GM19193 (cell line): ENCODE results near the gene DPH1.

Source experiments
- POLR2A ChIP-seq: IDR thresholded peaks from 4 replicates; pipeline ENCODE4 v1.6.1; 2011; ENCODE audit not compliant: insufficient read depth, insufficient read length; ENCODE audit errors: extremely low read depth

The DPH1 gene

DNA sequence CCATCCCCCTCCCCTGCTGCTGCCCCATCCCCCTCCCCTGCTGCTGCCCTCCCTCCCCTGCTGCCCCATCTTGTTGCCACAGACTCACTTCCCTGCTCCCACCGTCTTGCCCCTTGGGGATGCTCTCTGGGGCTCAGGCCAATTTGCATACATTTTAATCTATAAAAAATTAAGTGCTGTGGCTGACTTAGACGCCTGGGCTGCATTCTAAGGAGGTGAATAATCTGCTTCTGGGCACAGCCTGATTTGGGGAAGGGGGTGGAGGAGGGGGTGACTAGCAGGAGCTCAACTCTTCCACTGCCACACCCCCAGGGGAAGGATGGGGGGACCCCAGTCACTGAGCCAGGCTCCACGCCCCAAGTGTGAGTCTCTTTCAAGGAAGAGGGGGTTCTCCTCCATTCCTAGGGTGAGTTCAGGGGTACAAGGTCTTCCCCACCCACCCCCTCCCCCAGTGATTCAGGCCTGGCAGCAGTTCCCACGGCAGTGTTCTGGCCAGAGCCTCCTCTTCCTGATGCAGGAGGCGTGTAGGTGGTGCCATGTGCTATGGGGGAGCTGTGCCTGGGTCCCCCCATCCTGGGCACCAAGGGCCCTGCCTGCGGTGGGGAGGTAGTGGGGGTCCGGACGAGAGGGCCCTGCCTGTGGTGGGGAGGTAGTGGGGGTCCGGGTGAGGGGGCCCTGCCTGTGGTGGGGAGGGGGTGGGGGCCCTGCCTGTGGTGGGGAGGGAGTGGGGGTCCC is 5.0 kb downstream of the DPH1 start:
- no peak for TF ChIP-seq POLR2A

DNA sequence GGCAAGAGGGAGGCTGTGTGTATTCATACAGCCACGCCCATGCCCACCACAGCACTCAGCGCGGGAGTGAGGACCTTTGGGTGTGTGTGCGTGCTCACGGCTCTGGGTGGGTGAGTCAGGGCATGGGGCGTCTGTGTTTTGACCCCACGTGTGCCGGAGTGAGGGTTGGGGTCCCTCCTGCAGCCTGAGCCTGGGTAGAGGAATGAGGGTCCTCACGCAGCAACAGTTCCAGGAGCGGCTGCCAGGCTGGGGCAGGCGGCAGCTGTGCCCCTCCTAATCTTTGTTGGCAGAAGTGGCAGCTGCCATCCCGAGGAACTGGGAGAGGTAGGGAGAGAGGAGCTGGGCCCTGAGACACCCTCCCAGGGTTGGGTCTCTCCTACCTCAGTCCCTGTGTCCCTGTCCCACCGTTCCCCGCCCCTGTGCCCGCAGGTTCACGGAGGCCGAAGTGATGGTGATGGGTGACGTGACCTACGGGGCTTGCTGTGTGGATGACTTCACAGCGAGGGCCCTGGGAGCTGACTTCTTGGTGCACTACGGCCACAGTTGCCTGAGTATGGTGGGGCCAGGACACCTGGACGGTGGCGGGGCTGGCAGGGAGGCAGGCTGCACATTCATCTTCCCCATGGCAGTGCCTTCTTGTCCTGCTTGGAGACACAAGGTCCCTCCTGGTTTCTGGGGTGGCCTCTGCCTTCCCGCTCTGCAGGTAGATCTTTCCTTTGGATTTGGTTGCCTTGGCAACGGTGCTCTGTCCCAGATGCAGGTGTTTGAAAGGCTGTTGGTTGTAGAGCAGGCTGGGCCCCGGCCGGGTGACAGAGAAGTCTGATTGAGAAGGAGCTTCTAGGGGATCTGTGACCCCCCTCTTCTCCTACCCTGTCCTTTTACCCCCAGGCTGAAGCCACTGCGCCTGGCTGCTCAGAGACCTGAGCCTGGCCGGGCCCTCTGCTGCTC is 5.9 kb downstream of the DPH1 start:
- TF ChIP-seq POLR2A, result no peak

DNA sequence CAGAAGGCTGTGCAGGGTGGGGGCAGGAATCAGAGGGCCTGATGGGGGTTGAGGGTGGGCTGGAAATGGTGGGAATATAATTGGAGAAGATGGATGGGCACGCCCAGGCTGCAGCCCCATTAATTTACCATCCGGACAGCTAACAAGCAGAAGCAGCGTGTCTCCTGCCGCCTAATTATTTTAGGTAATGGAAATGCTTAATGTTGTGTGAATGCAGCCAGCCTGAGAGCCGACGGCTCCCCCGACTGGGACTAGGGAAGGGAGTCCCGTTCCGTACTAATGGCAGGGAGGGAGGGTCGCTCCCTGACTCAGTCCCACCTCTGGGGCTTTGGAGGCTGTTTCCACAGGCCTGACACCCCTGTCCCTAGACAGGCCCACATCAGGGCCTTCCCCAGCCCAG is 7.2 kb downstream of the DPH1 start:
- TF ChIP-seq POLR2A, result no peak

DNA sequence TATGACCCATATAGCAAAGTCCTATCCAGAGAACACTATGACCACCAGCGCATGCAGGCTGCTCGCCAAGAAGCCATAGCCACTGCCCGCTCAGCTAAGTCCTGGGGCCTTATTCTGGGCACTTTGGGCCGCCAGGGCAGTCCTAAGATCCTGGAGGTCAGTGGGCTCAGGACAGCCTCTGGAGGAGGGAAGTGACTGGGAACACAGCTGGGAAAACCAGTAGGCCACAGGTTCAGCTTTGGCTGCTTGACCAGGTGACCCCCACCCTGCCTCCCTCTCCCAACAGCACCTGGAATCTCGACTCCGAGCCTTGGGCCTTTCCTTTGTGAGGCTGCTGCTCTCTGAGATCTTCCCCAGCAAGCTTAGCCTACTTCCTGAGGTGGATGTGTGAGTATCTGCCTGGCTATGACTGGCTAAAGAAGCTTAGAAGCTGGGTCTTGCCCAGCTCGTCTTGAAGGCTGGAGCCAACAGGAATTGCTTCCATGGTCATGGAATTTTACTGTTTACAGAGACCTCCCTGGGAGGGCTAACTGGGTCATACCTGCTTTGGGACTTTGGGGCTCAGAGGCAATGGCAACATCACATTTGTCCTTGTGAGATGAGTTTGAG is 10.4 kb downstream of the DPH1 start:
- no peak for TF ChIP-seq POLR2A

DNA sequence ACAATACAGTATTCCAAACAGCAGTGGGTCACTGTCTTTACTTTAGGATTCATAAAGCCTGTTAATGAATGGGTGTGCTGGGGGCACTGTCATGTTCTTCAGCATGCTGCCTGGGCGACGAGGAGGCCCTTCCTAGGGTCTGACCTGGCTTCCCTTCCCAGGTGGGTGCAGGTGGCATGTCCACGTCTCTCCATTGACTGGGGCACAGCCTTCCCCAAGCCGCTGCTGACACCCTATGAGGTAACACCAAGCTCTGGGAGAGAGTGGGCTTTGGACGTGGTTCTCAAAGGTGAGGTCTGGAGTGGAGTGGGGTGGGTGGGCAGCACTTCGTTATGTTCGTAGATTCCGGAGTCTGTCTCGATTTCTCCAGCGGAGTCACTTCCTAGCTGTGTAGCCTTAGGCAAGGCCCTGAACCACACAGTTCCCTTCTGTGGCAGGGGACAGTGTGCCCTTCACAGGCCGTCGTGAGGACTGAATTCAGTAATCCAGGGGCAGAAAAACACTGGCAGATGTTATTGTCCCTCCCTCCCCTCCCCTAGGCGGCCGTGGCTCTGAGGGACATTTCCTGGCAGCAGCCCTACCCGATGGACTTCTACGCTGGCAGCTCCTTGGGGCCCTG is 11.1 kb downstream of the DPH1 start:
- TF ChIP-seq POLR2A, result no peak

DNA sequence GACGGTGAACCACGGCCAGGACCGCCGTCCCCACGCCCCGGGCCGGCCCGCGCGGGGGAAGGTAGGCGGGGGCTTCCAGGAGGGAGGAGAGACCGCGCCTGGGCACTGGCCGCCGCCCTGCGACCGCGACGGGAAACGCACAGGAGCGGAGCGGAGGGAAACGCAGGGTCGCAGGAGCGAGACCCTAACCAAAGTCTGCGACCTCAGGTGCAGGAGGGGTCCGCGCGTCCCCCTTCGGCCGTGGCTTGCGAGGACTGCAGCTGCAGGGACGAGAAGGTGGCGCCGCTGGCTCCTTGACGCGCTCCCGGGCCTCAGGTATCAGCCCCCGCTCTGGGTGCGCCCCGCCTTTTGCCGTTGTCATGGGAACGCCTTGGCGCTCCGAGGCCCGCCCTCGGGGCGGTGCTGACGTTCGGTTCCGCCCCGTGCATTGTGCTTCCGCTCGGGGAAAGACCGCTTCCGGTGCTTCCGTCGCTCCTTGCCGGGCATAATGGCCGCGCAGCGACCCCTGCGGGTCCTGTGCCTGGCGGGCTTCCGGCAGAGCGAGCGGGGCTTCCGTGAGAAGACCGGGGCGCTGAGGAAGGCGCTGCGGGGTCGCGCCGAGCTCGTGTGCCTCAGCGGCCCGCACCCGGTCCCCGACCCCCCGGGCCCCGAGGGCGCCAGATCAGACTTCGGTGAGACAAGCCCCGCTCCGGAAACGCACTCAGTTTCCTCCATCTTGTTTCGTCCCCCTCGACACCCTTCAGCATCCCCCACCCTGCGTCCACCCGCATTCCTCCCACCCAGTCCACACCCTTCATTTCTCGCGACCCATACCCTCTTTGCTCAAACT is 11.8 kb downstream of the DPH1 start, which contains the start of gene OVCA2:
OVCA2 (plus strand) TSS at position 462 of the 829 bp plus-strand sequence; CDS start at position 488, 26 bp downstream.
- TF ChIP-seq POLR2A, result peak; percentile 90

DNA sequence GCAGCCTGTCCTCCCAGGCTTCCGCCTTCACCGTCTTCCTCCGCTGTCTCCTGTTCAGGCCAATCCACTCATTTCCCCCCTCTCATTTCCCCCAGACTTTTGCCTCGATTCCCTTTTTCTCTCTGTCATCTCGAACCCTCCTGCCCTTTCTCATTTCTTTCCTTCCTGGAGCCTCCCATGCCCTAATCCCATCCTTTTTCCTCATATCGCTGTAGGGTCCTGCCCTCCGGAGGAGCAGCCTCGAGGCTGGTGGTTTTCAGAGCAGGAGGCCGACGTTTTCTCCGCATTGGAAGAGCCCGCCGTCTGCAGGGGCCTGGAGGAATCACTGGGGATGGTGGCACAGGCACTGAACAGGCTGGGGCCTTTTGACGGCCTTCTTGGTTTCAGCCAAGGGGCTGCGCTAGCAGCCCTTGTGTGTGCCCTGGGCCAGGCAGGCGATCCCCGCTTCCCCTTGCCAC is 12.5 kb downstream of the DPH1 start:
- no peak for TF ChIP-seq POLR2A

DNA sequence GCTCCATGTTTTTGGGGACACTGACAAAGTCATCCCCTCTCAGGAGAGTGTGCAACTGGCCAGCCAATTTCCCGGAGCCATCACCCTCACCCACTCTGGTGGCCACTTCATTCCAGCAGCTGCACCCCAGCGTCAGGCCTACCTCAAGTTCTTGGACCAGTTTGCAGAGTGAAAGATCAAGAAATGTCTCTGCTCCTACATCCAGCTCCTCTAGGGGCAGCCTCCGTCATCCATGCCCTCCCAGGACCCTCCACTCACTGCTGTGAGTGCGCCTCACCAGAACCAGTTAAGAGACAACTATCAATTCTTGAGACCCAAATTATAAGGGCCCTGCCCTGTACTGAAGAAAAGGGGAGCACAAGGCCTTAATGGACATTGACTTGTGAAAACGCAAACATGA is 13.0 kb downstream of the DPH1 start:
- no peak for TF ChIP-seq POLR2A

DNA sequence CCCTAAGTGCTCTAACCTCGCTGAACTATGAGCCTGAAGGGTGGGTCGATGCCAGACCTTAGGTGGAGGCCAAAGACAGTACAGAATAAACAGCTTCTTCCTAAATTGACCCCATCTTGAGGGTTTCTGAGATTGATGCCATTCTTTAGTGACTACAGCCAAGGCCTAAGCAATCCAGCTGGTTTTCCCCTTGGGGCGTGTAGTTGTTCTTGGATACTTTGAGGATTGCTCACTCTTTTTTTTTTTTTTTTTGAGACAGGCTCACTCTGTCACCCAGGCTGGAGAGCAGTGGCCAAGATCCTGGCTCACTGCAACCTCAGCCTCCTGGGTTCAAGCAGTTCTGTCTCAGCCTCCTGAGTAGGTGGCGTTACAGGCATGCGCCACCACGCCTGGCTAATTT is 13.8 kb downstream of the DPH1 start:
- TF ChIP-seq POLR2A, result peak; percentile 21

DNA sequence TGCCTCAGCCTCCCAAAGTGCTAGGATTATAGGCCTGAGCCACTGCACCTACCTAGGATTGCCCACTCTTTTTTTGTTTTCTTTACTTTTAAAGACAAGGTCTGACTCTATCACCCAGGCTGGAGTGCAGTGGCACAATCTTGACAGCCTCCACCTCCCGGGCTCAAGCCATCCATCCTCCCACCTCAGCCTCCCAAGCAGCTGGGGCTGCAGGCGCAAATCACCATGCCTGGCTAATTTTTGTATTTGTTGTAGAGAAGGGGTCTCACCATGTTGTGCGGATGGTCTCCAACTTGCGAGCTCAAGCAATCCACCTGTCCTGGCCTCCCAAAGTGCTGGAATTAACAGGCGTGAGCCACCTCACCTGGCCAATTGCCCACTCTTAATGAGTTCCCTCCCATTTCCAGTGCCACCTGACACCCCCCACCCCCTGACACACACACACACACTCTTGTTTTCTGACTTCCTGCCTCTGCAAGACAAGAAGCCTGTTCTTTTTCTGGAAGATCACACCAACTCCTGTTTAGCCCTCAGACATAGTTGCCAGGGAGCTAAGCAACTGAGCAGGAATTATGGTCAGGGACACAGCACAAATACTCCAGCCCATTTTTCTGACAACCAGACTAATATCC is 14.4 kb downstream of the DPH1 start:
- TF ChIP-seq POLR2A, result no peak

DNA sequence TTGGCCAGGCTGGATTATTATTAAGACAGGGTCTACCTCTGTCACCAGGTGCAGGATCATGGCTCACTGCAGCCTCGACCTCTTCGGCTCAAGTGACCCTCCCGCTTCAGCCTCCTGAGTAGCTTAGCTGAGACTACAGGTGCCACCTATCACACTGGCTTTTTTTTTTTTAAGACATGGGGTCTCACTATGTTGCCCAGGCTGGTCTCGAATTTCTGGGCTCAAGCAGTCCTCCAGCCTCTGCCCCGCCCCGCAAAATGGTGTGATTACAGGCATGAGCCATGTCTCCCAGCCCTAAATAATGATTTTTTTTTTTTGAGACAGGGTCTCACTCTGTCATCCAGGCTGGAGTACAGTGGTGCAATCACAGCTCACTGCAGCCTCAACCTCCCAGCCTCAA is 17.6 kb downstream of the DPH1 start:
- TF ChIP-seq POLR2A, result no peak

DNA sequence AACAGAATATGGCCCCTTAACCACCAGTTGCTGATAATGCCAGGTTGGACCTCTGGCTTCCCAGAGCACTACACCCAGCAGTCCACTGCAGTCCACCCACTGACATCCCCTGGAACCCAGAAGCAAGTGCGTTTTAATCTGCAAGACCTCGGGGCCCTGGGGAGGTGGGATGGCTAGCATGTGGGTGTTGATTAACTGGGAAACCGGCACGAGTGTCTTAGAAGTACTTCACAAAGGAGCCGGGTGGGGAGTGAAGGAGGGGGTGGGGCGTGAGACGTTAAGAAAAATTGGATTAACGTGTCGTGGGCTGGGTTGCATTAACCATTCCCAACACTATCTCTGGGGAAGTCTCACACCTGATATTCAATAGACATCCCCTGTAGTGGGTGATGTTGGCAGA is 18.9 kb downstream of the DPH1 start:
- TF ChIP-seq POLR2A, result no peak
